Measurements from ENCODE around the gene HES4. TPM values are rescaled to one million over a fixed set of nuclear protein-coding genes. Genes with fewer than 3 reads are reported as not detected.

HES4 gene
- total RNA-seq, 1 donor from 2014 or later = 21.4 TPM

GRCh38 chr1:1004780-1005697 is 5.1 kb upstream of the HES4 start:
- Histone ChIP-seq H3K4me1 (peaks cover 37% of the 10 kb centered on the region), H3K36me3 (no peaks in the 10 kb centered on the region), H3K9me3 (no peaks in the 10 kb centered on the region), H3K4me3 (no peak overlapping the region), H3K27me3 (ENCODE audit: low read depth) (peaks cover 24% of the 10 kb centered on the region), H3K27ac (no peak overlapping the region)
- TF ChIP-seq CTCF (IDR thresholded peaks at IDR 0.05) = no peak
- intact Hi-C loops (cut with DNase I) = no loop called here
- DNase-seq (peak; percentile 71), ATAC-seq (peak; percentile 45 to 60)

GRCh38 chr1:1004420-1004779 is 4.5 kb upstream of the HES4 start:
- no peak for TF ChIP-seq CTCF (IDR thresholded peaks at IDR 0.05)
- H3K27ac ChIP-seq = no peak overlapping the region
- peaks cover 40% of the 10 kb centered on the region for H3K4me1 ChIP-seq
- no peaks in the 10 kb centered on the region for H3K36me3 ChIP-seq
- DNase-seq (no peak), ATAC-seq (no peak)
- no peak overlapping the region for H3K4me3 ChIP-seq
- no peaks in the 10 kb centered on the region for H3K9me3 ChIP-seq
- intact Hi-C loops (cut with DNase I) = no loop called here
- H3K27me3 ChIP-seq (ENCODE audit: low read depth) = peaks cover 28% of the 10 kb centered on the region

GRCh38 chr1:1003618-1004419 is 3.9 kb upstream of the HES4 start:
- intact Hi-C loops (cut with DNase I) = no loop called here
- ATAC-seq (no peak), DNase-seq (no peak)
- Histone ChIP-seq H3K4me1 (peaks cover 43% of the 10 kb centered on the region), H3K27me3 (ENCODE audit: low read depth) (peaks cover 33% of the 10 kb centered on the region), H3K4me3 (no peak overlapping the region), H3K9me3 (no peaks in the 10 kb centered on the region), H3K36me3 (no peaks in the 10 kb centered on the region), H3K27ac (no peak overlapping the region)
- no peak for TF ChIP-seq CTCF (IDR thresholded peaks at IDR 0.05)

- Histone ChIP-seq H3K4me1 (peaks cover 50% of the 10 kb centered on the region), H3K27me3 (ENCODE audit: low read depth) (peaks cover 50% of the 10 kb centered on the region)
- no peak for DNase-seq
Measured at GRCh38 chr1:1001057-1001783, 1.3 kb upstream of the HES4 start.

More at GRCh38 chr1:1001057-1001783, 1.3 kb upstream of the HES4 start:
- Histone ChIP-seq H3K4me3 (peak overlapping the region; percentile 68), H3K27ac (peak overlapping the region; percentile 99), H3K36me3 (no peaks in the 10 kb centered on the region), H3K9me3 (no peaks in the 10 kb centered on the region)
- intact Hi-C loops (cut with DNase I) = no loop called here
- no peak for TF ChIP-seq CTCF (IDR thresholded peaks at IDR 0.05)
- no peak for ATAC-seq

All from lower lobe of right lung (tissue), 2 donors.